Adrenal gland (tissue), 5 donors: Measurements from ENCODE around the gene NECTIN1.

Source experiments
- POLR2A ChIP-seq, 2 donors: fragments of 450-650 bp; IDR thresholded peaks; one replicate each; pipeline ENCODE4 v1.6.1; 2017; ENCODE audit warnings: antibody characterized with exemption in 2 of 2, mild to moderate bottlenecking in 2 of 2, moderate library complexity in 1 of 2
- TF ChIP-seq, protein P1 (sequence below), 6 experiments: fragments of 450-650 bp in 4 of 6; fragments of 200-600 bp in 2 of 6; sonication (generic) in 1 of 6; IDR thresholded peaks; 1 replicate in 5 of 6; 2 replicates in 1 of 6; pipeline versions ENCODE4 v1.5.1 to v1.8.0; 2016 to 2021; ENCODE audit warnings: antibody characterized with exemption in 6 of 6, mild to moderate bottlenecking in 2 of 6, moderate library complexity in 1 of 6
- donor health status: DM: no; HTN: no; CAD: no.

DNA sequence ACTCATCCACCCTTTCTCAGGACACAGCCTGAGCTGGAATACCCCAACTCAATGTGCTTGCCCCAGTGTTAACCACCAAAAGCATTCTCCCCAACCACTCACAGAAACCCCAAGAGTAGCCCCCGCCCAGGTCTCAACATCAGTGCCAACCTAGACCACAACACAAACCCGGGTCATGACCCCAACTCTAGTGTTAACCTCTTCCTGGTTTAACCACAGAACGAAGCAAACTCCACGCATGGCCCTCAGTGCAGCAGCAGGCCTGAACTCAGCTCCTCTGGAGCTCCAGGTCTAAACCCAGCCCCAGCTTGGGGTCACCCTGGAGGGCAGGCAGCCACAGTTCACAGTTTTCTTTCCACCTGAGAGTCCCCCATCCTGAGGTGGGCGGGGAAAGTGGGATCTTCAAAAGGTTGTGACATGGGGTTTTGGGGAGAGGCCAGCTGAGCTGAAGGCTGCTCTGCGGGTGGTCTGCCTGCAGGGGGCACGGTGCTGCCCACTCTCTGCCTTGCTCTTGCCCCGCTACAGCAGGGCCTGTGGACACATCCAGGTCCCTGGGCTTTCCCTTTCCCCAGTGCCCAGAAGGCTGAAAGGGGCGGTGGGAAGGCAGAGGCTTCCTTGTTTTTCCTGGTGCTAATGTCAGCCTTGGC is 37.9 kb downstream of the NECTIN1 start:
- TF ChIP-seq, protein P1, sequence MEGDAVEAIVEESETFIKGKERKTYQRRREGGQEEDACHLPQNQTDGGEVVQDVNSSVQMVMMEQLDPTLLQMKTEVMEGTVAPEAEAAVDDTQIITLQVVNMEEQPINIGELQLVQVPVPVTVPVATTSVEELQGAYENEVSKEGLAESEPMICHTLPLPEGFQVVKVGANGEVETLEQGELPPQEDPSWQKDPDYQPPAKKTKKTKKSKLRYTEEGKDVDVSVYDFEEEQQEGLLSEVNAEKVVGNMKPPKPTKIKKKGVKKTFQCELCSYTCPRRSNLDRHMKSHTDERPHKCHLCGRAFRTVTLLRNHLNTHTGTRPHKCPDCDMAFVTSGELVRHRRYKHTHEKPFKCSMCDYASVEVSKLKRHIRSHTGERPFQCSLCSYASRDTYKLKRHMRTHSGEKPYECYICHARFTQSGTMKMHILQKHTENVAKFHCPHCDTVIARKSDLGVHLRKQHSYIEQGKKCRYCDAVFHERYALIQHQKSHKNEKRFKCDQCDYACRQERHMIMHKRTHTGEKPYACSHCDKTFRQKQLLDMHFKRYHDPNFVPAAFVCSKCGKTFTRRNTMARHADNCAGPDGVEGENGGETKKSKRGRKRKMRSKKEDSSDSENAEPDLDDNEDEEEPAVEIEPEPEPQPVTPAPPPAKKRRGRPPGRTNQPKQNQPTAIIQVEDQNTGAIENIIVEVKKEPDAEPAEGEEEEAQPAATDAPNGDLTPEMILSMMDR (IDR thresholded peaks at IDR 0.05) = no peak
- no peak for TF ChIP-seq POLR2A (IDR thresholded peaks at IDR 0.05)
